Measurements from ENCODE around the gene FAM8A1. TPM values are rescaled to one million over a fixed set of nuclear protein-coding genes. Genes with fewer than 3 reads are reported as not detected.

The FAM8A1 gene
- polyA plus RNA-seq, 1 experiment = 5.7 TPM

DNA sequence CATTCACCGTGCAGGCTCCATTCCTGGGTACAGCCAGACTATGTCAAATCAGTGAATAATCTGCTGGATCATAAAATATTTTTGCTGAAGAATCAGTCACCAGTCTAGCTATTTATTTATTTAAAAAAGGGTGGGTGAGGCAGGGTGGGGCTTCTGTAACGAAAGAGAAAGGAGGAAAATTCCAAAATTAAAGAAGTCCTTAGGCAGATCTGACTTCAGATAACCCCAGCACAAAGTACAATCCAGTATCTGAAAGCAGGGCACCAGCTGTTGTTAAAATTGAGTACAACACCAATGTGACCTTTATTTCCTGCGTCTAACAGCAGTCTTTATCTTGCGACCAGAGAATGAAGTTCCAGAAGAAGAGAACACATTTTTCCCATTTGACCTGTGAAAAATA, 15.7 kb downstream of the FAM8A1 start:
- Histone ChIP-seq H3K27me3 (ENCODE audit: control insufficient read depth, insufficient read depth, low read length) (no peaks in the 10 kb centered on the region), H3K4me3 (ENCODE audit: low read depth, low read length) (no peak overlapping the region), H3K36me3 (ENCODE audit: control insufficient read depth, insufficient read depth, low read length) (peaks cover 1% of the 10 kb centered on the region; the same call in 1 of the 2 replicates)
- no peak for DNase-seq (ENCODE audit: low read depth)
- TF ChIP-seq, protein P1, sequence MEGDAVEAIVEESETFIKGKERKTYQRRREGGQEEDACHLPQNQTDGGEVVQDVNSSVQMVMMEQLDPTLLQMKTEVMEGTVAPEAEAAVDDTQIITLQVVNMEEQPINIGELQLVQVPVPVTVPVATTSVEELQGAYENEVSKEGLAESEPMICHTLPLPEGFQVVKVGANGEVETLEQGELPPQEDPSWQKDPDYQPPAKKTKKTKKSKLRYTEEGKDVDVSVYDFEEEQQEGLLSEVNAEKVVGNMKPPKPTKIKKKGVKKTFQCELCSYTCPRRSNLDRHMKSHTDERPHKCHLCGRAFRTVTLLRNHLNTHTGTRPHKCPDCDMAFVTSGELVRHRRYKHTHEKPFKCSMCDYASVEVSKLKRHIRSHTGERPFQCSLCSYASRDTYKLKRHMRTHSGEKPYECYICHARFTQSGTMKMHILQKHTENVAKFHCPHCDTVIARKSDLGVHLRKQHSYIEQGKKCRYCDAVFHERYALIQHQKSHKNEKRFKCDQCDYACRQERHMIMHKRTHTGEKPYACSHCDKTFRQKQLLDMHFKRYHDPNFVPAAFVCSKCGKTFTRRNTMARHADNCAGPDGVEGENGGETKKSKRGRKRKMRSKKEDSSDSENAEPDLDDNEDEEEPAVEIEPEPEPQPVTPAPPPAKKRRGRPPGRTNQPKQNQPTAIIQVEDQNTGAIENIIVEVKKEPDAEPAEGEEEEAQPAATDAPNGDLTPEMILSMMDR (IDR thresholded peaks at IDR 0.05; ENCODE audit: insufficient read depth, low read depth, low read length) = no peak
- CTCF ChIA-PET = no interaction called here
- POLR2A ChIA-PET = no interaction called here

DNA sequence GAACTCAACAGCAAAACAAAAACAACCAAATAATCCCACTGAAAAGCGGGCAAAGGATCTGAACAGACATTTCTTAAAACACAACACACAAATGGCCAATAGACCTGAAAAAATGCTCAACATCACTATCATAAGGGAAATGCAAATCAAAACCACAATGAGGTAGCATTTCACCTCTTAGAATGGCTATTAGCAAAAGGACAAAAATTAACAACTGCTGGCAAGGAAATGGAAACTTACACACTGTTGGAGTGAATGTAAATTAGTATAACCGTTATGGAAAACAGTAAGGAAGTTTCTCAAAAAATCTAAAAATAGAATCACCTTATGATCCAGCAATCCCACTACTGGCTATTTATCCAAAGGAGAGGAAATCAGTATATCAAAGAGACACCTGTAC, 20.9 kb downstream of the FAM8A1 start:
- CTCF ChIA-PET = no interaction called here
- no peaks in the 10 kb centered on the region for H3K27me3 ChIP-seq (ENCODE audit: control insufficient read depth, insufficient read depth, low read length)
- TF ChIP-seq, protein P1 (IDR thresholded peaks at IDR 0.05; ENCODE audit: insufficient read depth, low read depth, low read length) = no peak
- peaks cover 9% of the 10 kb centered on the region for H3K36me3 ChIP-seq (ENCODE audit: control insufficient read depth, insufficient read depth, low read length)
- POLR2A ChIA-PET = no interaction called here
- no peak overlapping the region for H3K4me3 ChIP-seq (ENCODE audit: low read depth, low read length)
- no peak for DNase-seq (ENCODE audit: low read depth)

DNA sequence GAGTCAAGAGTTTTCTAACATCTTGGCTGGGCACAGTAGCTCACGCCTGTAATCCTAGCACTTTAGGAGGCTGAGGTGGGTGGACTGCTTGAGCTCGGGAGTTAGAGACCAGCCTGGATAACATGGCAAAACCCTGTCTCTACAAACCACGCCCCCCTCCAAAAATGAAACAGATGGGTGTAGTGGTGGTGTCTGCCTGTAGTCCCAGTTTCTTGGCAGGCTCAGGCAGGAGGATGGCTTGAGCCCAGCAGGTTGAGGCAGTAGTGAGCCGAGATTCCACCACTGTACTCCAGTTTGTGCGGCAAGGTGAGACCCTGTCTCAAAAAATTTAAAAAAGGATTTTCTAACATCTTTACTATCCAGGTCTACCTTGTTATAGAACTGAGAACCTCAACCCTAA, 22.0 kb downstream of the FAM8A1 start:
- ChIA-PET POLR2A (no interaction called here), CTCF (no interaction called here)
- no peak for DNase-seq (ENCODE audit: low read depth)
- TF ChIP-seq, protein P1 (IDR thresholded peaks at IDR 0.05; ENCODE audit: insufficient read depth, low read depth, low read length) = no peak
- H3K27me3 ChIP-seq (ENCODE audit: control insufficient read depth, insufficient read depth, low read length) = no peaks in the 10 kb centered on the region
- H3K4me3 ChIP-seq (ENCODE audit: low read depth, low read length) = no peak overlapping the region
- H3K36me3 ChIP-seq (ENCODE audit: control insufficient read depth, insufficient read depth, low read length) = peaks cover 9% of the 10 kb centered on the region

DNA sequence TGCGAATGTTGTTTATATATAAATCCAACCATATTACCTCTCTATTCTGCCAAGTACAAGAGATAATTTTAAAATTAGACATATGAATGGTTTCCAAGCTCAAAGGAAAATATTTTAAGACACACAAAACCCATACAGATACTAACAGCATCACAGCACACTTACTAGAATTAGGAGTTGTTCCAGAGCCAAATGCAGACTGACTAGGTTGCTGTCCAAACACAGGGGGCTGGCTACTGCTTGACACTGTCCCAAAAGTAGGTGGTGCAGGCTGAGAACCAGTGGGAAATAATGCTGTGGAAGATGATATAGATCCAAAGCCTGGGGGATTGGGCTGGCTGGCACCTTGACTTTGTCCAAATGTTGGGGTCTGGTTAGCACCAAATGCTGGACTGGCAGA, 24.3 kb downstream of the FAM8A1 start:
- peaks cover 9% of the 10 kb centered on the region for H3K36me3 ChIP-seq (ENCODE audit: control insufficient read depth, insufficient read depth, low read length)
- ChIA-PET POLR2A (no interaction called here), CTCF (interaction anchor here (1.1 to 2.0 kb wide), 2 partner anchors 16 to 24 kb away, joined by 3 to 5 read pairs; partner anchors contain the start of gene FAM8A1)
- DNase-seq (ENCODE audit: low read depth) = no peak
- no peak overlapping the region for H3K4me3 ChIP-seq (ENCODE audit: low read depth, low read length)
- H3K27me3 ChIP-seq (ENCODE audit: control insufficient read depth, insufficient read depth, low read length) = no peaks in the 10 kb centered on the region
- TF ChIP-seq, protein P1 (IDR thresholded peaks at IDR 0.05; ENCODE audit: insufficient read depth, low read depth, low read length) = no peak

DNA sequence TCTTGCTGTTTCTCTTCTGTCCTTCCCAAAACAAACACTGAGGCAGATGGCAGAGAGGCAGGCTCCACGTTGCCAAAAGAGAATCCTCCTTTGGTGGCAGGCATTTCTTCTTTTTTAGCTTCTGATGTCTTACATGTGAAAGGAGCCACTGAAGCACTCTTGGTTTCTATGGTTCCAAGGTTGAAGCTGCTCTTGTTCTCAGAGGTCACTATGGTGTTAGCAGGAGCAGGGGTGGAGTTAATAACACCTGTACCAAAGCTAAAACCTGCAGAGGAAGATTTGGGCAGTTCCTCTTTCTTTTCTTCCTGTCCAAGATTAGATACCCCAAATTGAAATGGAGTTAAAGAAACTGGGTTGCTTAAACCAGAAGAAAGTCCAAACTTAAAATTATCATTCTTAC, 28.8 kb downstream of the FAM8A1 start:
- Histone ChIP-seq H3K4me3 (ENCODE audit: low read depth, low read length) (no peak overlapping the region), H3K36me3 (ENCODE audit: control insufficient read depth, insufficient read depth, low read length) (peaks cover 9% of the 10 kb centered on the region), H3K27me3 (ENCODE audit: control insufficient read depth, insufficient read depth, low read length) (no peaks in the 10 kb centered on the region)
- ChIA-PET POLR2A (no interaction called here), CTCF (interaction anchor here (1.0 kb wide), 1 partner anchor 36 kb away, joined by 3 read pairs; no protein-coding TSS in a partner anchor)
- no peak for DNase-seq (ENCODE audit: low read depth)
- TF ChIP-seq, protein P1 (IDR thresholded peaks at IDR 0.05; ENCODE audit: insufficient read depth, low read depth, low read length) = no peak

All from BJ (cell line).